Suppressor macrophage (primary cell): Measurements from ENCODE around the gene THADA.
A peak's percentile ranks its signal among the peaks of the same experiment; 100 is the strongest.

Experiments used
- DNase-seq, 4 experiments: peaks; one replicate each; pipeline ENCODE4 v3.0.0-alpha.2; 2020 to 2022

Gene THADA

GRCh38 chr2:43270930-43271615 is 324.8 kb downstream of the THADA start:
- DNase-seq: no peak

GRCh38 chr2:43270461-43270860 is 325.4 kb downstream of the THADA start:
- DNase-seq: peak; percentile 29 to 47 (median 40)

GRCh38 chr2:43269706-43270105 is 326.1 kb downstream of the THADA start:
- DNase-seq: peak; percentile 34 to 58 (median 48)

- DNase-seq: peak; percentile 77 to 91 (median 82)
These were observed 326.7 kb downstream of the THADA start for GRCh38 chr2:43269074-43269572.

GRCh38 chr2:43268066-43268953 is 327.5 kb downstream of the THADA start:
- peak; percentile 28 to 65 (median 56) for DNase-seq

GRCh38 chr2:43267381-43267780 is 328.5 kb downstream of the THADA start:
- DNase-seq: no peak

- DNase-seq: peak; percentile 71 to 82 (median 80)
These were observed 329.1 kb downstream of the THADA start for GRCh38 chr2:43266711-43267111.

GRCh38 chr2:43265421-43265820 is 330.4 kb downstream of the THADA start:
- DNase-seq: no peak

- DNase-seq: no peak
These were observed 330.8 kb downstream of the THADA start for GRCh38 chr2:43265001-43265400.

GRCh38 chr2:43262951-43263350 is 332.9 kb downstream of the THADA start:
- peak; percentile 29 to 62 (median 52) for DNase-seq

- no peak for DNase-seq
These were observed 333.6 kb downstream of the THADA start for GRCh38 chr2:43262239-43262638.

GRCh38 chr2:43259512-43259911 is 336.3 kb downstream of the THADA start:
- DNase-seq: no peak

GRCh38 chr2:43258547-43259156 is 337.2 kb downstream of the THADA start:
- no peak for DNase-seq

GRCh38 chr2:43255296-43255910 is 340.4 kb downstream of the THADA start:
- no peak for DNase-seq

- no peak for DNase-seq
These were observed 341.5 kb downstream of the THADA start for GRCh38 chr2:43254331-43254730.

GRCh38 chr2:43251171-43251731 is 344.6 kb downstream of the THADA start:
- no peak for DNase-seq

- no peak for DNase-seq
These were observed 345.8 kb downstream of the THADA start for GRCh38 chr2:43250015-43250414.

GRCh38 chr2:43248621-43249020 is 347.2 kb downstream of the THADA start:
- no peak for DNase-seq

- DNase-seq: no peak
These were observed 349.2 kb downstream of the THADA start for GRCh38 chr2:43246641-43247040.

GRCh38 chr2:43241558-43241957 is 354.3 kb downstream of the THADA start:
- DNase-seq: no peak

GRCh38 chr2:43240766-43241150 is 355.1 kb downstream of the THADA start:
- no peak for DNase-seq
